Cardiac fibroblast (primary cell): Measurements from ENCODE around the gene CTIF.

Experiments
- DNase-seq, 2 donors: peaks; one replicate each; pipeline versions ENCODE4 v3.0.0 to v3.0.0-alpha.2; 2010; ENCODE audit warnings: low read depth in 2 of 2
- H3K4me3 ChIP-seq, 2 donors: replicated peaks in 1 of 2; 1 replicate in 1 of 2; 2 replicates in 1 of 2; pipeline ENCODE4 v1.5.1; 2011; ENCODE audit warnings: low read depth in 2 of 2, low read length in 2 of 2, mild to moderate bottlenecking in 2 of 2, moderate library complexity in 1 of 2
- TF ChIP-seq, protein P1 (sequence below): IDR thresholded peaks from one replicate; pipeline ENCODE4 v1.5.1; 2011; ENCODE audit warnings: low read depth, mild to moderate bottlenecking, low read length, inconsistent platforms

The CTIF gene

DNA sequence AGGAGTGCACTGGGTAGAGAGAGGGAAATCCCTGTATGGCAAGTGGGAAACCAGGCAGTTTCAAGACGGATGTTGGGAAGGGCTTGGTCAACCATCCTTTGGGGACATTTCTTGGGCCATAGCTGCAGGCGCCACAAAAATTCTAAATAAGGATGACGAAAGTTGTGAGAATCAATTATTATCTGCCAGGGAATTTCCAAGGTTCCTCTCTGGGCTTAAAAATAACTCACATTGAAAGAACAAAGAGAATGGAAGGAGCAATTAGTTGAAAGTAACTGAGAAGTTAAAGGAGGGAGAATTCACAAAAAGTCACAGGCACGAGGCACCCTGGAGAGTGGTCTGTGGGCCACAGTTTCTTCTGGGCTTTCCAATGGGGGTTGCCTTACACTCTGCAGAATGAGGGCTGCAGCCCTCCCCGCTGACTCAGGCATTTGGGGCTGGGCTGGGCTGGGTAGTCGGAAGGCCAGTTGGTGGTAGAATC lies 216.2 kb downstream of the CTIF start:
- no peak for DNase-seq
- TF ChIP-seq, protein P1, sequence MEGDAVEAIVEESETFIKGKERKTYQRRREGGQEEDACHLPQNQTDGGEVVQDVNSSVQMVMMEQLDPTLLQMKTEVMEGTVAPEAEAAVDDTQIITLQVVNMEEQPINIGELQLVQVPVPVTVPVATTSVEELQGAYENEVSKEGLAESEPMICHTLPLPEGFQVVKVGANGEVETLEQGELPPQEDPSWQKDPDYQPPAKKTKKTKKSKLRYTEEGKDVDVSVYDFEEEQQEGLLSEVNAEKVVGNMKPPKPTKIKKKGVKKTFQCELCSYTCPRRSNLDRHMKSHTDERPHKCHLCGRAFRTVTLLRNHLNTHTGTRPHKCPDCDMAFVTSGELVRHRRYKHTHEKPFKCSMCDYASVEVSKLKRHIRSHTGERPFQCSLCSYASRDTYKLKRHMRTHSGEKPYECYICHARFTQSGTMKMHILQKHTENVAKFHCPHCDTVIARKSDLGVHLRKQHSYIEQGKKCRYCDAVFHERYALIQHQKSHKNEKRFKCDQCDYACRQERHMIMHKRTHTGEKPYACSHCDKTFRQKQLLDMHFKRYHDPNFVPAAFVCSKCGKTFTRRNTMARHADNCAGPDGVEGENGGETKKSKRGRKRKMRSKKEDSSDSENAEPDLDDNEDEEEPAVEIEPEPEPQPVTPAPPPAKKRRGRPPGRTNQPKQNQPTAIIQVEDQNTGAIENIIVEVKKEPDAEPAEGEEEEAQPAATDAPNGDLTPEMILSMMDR: no peak
- H3K4me3 ChIP-seq: no peak overlapping the region

DNA sequence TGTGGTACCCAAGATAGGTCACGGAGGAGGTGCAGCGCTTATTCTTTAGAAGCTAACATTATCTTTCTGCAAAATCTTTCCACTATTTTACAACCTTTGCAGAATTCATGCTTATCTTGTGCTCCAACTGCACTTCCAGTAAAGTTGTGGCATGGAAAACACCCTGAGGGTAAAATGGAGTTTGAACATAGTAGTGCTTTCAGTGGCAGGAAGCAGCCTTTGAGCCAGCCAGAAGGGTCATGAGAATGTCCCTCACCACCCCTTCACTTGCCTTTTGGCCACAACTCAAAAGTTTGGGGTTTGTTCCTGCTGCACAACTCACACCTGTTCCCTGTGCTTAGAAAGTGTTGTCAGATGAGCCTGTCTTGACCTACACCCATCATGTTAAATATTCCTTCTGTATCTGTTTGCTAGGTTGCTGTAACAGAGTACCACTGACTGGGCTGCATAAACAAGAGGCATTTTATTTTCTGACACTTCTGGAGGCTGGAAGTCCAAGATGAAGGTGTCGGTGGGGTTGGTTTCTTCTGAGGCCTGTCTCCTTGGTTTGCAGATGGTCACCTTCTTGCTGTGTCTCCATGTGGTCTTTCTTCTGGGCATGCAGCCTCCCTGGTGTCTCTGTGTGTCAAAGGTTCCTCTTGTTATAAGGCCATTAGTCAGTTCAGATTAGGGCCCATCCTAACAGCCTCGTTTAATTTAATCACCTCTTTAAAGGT lies 217.8 kb downstream of the CTIF start:
- DNase-seq: no peak
- TF ChIP-seq, protein P1: no peak
- H3K4me3 ChIP-seq: no peak overlapping the region

DNA sequence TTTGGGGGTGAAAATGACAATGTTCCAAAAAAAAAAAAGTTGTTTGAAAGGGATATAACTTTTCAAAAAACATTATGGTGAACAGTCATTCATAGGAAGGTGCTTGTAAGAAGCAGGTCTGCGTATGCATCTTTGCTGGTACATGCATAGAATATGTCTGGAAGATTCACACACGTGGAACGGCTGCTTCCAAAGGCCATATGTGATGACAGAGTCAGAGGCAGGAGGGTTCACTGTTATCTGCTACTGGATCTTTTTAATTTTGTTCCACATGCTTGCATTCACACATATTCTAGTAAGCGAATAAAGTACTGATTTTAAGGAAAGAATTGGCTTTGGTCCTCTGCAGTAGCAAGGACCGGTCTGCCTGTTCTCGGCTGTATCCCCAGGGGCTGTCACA lies 218.5 kb downstream of the CTIF start:
- TF ChIP-seq, protein P1: no peak
- H3K4me3 ChIP-seq: no peak overlapping the region
- no peak for DNase-seq

DNA sequence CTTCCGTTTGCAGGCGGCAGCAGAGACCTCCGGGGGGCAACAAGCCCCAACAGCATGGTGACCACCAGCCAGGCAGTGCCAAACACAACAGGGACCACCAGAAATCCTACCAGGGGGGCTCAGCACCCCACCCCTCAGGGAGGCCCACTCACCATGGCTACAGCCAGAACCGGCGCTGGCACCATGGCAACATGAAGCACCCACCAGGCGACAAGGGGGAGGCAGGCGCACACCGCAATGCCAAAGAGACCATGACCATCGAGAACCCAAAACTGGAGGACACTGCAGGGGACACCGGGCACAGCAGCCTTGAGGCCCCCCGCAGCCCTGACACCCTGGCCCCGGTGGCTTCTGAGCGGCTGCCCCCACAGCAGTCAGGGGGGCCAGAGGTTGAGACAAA lies 219.1 kb downstream of the CTIF start:
- DNase-seq: no peak
- TF ChIP-seq, protein P1: no peak
- H3K4me3 ChIP-seq: no peak overlapping the region

DNA sequence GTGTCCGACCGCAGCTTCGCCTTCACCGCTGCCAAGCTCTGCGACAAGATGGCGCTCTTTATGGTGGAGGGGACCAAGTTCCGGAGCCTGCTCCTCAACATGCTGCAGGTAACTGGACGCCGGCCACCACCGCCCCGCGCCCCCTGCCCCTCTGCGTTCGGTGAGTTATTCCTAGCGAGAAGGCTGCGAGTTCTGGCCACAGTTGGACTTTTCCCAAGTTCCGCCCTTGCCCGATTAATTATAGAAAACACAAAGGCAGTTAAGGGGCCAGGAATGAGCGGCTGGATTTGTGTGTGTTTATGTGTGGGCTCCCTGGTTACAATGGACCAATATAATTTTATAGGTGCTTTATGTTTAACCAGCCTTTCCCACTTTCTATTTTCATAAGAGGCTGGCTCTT lies 222.8 kb downstream of the CTIF start:
- no peak overlapping the region for H3K4me3 ChIP-seq
- no peak for DNase-seq
- TF ChIP-seq, protein P1: no peak

DNA sequence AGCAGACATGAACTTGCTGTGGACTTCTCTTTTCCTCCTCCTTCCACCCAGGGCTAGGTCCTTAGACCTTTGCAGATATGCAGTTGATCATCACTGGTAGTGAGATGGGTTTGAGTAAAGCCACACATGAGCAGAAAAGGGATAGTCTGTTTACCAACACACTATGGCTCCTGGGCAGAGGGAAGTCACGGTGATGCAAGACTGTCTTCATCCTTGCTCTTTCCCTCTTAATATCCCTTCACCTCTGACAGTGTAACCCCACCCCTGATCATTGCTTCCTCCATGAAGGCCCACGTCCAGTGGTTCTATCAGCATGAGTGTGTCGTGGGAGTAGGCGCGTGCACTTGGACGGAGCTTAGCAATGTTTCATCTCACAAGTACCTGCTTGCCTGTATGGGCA lies 223.2 kb downstream of the CTIF start:
- no peak overlapping the region for H3K4me3 ChIP-seq
- no peak for DNase-seq
- TF ChIP-seq, protein P1: no peak
